Measurements from ENCODE around the gene LRP1.

LRP1 gene

GRCh38 chr12:57128519-57129247, 400 bp downstream of the LRP1 start:
- peak overlapping the region; percentile 75 for H3K27ac ChIP-seq
- TF ChIP-seq ZFX (IDR thresholded peaks at IDR 0.05; ENCODE audit: borderline replicate concordance) (no peak), CTCF (IDR thresholded peaks at IDR 0.05) (no peak)

GRCh38 chr12:57129321-57129842, 1.1 kb downstream of the LRP1 start:
- TF ChIP-seq CTCF (IDR thresholded peaks at IDR 0.05) (no peak), ZFX (IDR thresholded peaks at IDR 0.05; ENCODE audit: borderline replicate concordance) (no peak)
- no peak overlapping the region for H3K27ac ChIP-seq

GRCh38 chr12:57129889-57130288, 1.6 kb downstream of the LRP1 start:
- H3K27ac ChIP-seq, result no peak overlapping the region

GRCh38 chr12:57130941-57131340, 2.7 kb downstream of the LRP1 start:
- H3K27ac ChIP-seq, result no peak overlapping the region
- no peak for TF ChIP-seq CTCF (IDR thresholded peaks at IDR 0.05)
- no peak for TF ChIP-seq ZFX (IDR thresholded peaks at IDR 0.05; ENCODE audit: borderline replicate concordance)

More at GRCh38 chr12:57129889-57130288, 1.6 kb downstream of the LRP1 start:
- TF ChIP-seq CTCF (IDR thresholded peaks at IDR 0.05), result no peak
- no peak for TF ChIP-seq ZFX (IDR thresholded peaks at IDR 0.05; ENCODE audit: borderline replicate concordance)

- no peak overlapping the region for H3K27ac ChIP-seq
Measured at GRCh38 chr12:57131896-57132744, 3.8 kb downstream of the LRP1 start.

GRCh38 chr12:57133013-57133569, 4.8 kb downstream of the LRP1 start:
- no peak overlapping the region for H3K27ac ChIP-seq
- TF ChIP-seq ZFX (IDR thresholded peaks at IDR 0.05; ENCODE audit: borderline replicate concordance) (no peak), CTCF (IDR thresholded peaks at IDR 0.05) (no peak)

More at GRCh38 chr12:57131896-57132744, 3.8 kb downstream of the LRP1 start:
- no peak for TF ChIP-seq ZFX (IDR thresholded peaks at IDR 0.05; ENCODE audit: borderline replicate concordance)
- TF ChIP-seq CTCF (IDR thresholded peaks at IDR 0.05), result no peak

All from 22Rv1 (cell line).